ENCODE results near the gene FRMPD2.

GRCh38 chr10:48274636-48275035 lies at the start of gene FRMPD2:
- no peak for TF ChIP-seq CTCF (IDR thresholded peaks at IDR 0.05 in 4 of 5, conservative IDR thresholded peaks at IDR 0.05 in 1 of 5)
- no peak for TF ChIP-seq POLR2A (IDR thresholded peaks at IDR 0.05)
